Thyroid gland (tissue), 4 donors: ENCODE data around the gene UBE2E2. TPM values are rescaled to one million over a fixed set of nuclear protein-coding genes. Genes with fewer than 3 reads are reported as not detected.
"Not testable (repeated sequence)": the region's sequence is repeated elsewhere in the genome, so short reads cannot be mapped to it uniquely, and the experiment has no call there.

Experiments
- DNase-seq, 2 donors: peaks; one replicate each; pipeline ENCODE4 v3.0.0-alpha.2; 2019
- H3K27ac ChIP-seq, 3 donors: fragments of 200-600 bp; sonication (generic); 1 replicate in 2 of 3; 2 replicates in 1 of 3; pipeline ENCODE4 v1.5.1; 2016 to 2019; ENCODE audit warnings: mild to moderate bottlenecking in 1 of 3, moderate library complexity in 1 of 3
- H3K27me3 ChIP-seq: fragments of 200-600 bp; sonication (generic); one replicate; pipeline ENCODE4 v1.5.1; 2019
- H3K36me3 ChIP-seq, 2 donors: fragments of 200-600 bp; sonication (generic); one replicate each; pipeline ENCODE4 v1.5.1; 2016 to 2019
- H3K4me1 ChIP-seq, 2 donors: fragments of 200-600 bp; sonication (generic); one replicate each; pipeline ENCODE4 v1.5.1; 2017 to 2019
- H3K4me3 ChIP-seq, 3 donors: fragments of 200-600 bp; sonication (generic); replicated peaks in 1 of 3; 1 replicate in 2 of 3; 2 replicates in 1 of 3; pipeline ENCODE4 v1.5.1; 2016; ENCODE audit warnings: mild to moderate bottlenecking in 1 of 3
- H3K9me3 ChIP-seq: fragments of 200-600 bp; sonication (generic); one replicate; pipeline ENCODE4 v1.5.1; 2017
- CTCF ChIP-seq, 6 experiments: fragments of 200-600 bp in 3 of 6; fragments of 450-650 bp in 3 of 6; sonication (generic) in 3 of 6; IDR thresholded peaks; one replicate each; pipeline ENCODE4 v1.5.1; 2016 to 2019; ENCODE audit warnings: antibody characterized with exemption in 6 of 6, mild to moderate bottlenecking in 2 of 6, inconsistent platforms in 1 of 6, moderate library complexity in 1 of 6
- POLR2A ChIP-seq, 2 donors: fragments of 450-650 bp; IDR thresholded peaks; one replicate each; pipeline ENCODE4 v1.6.1; 2017; ENCODE audit warnings: antibody characterized with exemption in 2 of 2, mild to moderate bottlenecking in 2 of 2, moderate library complexity in 1 of 2
- WGBS, 2 donors: methylation state at CpG; one replicate each; pipeline ENCODE4 v1.1.5; 2017; 5-methylcytosine and 5-hydroxymethylcytosine counted together
- intact Hi-C: fragments of 100-400 bp; cut with DNase I; formaldehyde crosslinking; loops from one replicate; pipeline ENCODE4 v1.15.1; 2023
- total RNA-seq, 4 donors: library from RNA; depleted of rRNA; stranded (reverse); fragments of >200 nt; gene quantifications; one replicate each; pipeline ENCODE4 v1.2.3, GENCODE V29; 2016

Gene UBE2E2
- total RNA-seq, 4 donors from 2014 or later = 28.5 to 46.0 (median 38.4) TPM

GRCh38 chr3:23325466-23326065 is 122.4 kb downstream of the UBE2E2 start:
- intact Hi-C loops = no loop called here
- DNase-seq = no peak
- no peak overlapping the region for H3K4me3 ChIP-seq
- no peaks in the 10 kb centered on the region for H3K4me1 ChIP-seq
- H3K27ac ChIP-seq = no peak overlapping the region
- no peak for TF ChIP-seq CTCF (IDR thresholded peaks at IDR 0.05)
- no peak for TF ChIP-seq POLR2A (IDR thresholded peaks at IDR 0.05)
- H3K27me3 ChIP-seq = no peaks in the 10 kb centered on the region
- WGBS, 2 donors = 82 to 87% methylated on average over 4 of the region's 4 CpGs
- no peaks in the 10 kb centered on the region for H3K9me3 ChIP-seq
- H3K36me3 ChIP-seq = no peaks in the 10 kb centered on the region

- TF ChIP-seq CTCF (IDR thresholded peaks at IDR 0.05) (no peak), POLR2A (IDR thresholded peaks at IDR 0.05) (no peak)
- no peak for DNase-seq
- no peak overlapping the region for H3K4me3 ChIP-seq
- intact Hi-C loops = no loop called here
- 89 to 90% methylated on average over 6 of the region's 6 CpGs for WGBS, 2 donors
- H3K27me3 ChIP-seq = no peaks in the 10 kb centered on the region
- H3K9me3 ChIP-seq = no peaks in the 10 kb centered on the region
- no peaks in the 10 kb centered on the region for H3K4me1 ChIP-seq
- no peaks in the 10 kb centered on the region for H3K36me3 ChIP-seq
- no peak overlapping the region for H3K27ac ChIP-seq
These were observed 126.5 kb downstream of the UBE2E2 start for GRCh38 chr3:23329471-23330105.

GRCh38 chr3:23330568-23330967 is 127.4 kb downstream of the UBE2E2 start:
- no peaks in the 10 kb centered on the region for H3K27me3 ChIP-seq
- 66 to 68% methylated on average over 1 of the region's 1 CpG for WGBS, 2 donors
- no peaks in the 10 kb centered on the region for H3K36me3 ChIP-seq
- no peaks in the 10 kb centered on the region for H3K4me1 ChIP-seq
- intact Hi-C loops = no loop called here
- no peak for TF ChIP-seq CTCF (IDR thresholded peaks at IDR 0.05)
- TF ChIP-seq POLR2A (IDR thresholded peaks at IDR 0.05) = no peak
- no peaks in the 10 kb centered on the region for H3K9me3 ChIP-seq
- no peak overlapping the region for H3K27ac ChIP-seq
- DNase-seq = no peak
- no peak overlapping the region for H3K4me3 ChIP-seq

GRCh38 chr3:23331141-23331935 is 128.2 kb downstream of the UBE2E2 start:
- TF ChIP-seq CTCF (IDR thresholded peaks at IDR 0.05) (no peak), POLR2A (IDR thresholded peaks at IDR 0.05) (no peak)
- Histone ChIP-seq H3K36me3 (no peaks in the 10 kb centered on the region), H3K27ac (no peak overlapping the region), H3K27me3 (no peaks in the 10 kb centered on the region), H3K4me3 (no peak overlapping the region), H3K4me1 (no peaks in the 10 kb centered on the region), H3K9me3 (no peaks in the 10 kb centered on the region)
- WGBS, 2 donors = 82 to 88% methylated on average over 1 of the region's 1 CpG
- DNase-seq = no peak
- intact Hi-C loops = no loop called here

- no peaks in the 10 kb centered on the region for H3K9me3 ChIP-seq
- intact Hi-C loops = no loop called here
- no peak overlapping the region for H3K27ac ChIP-seq
- H3K36me3 ChIP-seq = no peaks in the 10 kb centered on the region
- H3K27me3 ChIP-seq = no peaks in the 10 kb centered on the region
- no peak overlapping the region for H3K4me3 ChIP-seq
- no peaks in the 10 kb centered on the region for H3K4me1 ChIP-seq
- no peak for DNase-seq
- TF ChIP-seq POLR2A (IDR thresholded peaks at IDR 0.05) (no peak), CTCF (IDR thresholded peaks at IDR 0.05) (no peak)
- WGBS, 2 donors = 95 to 97% methylated on average over 2 of the region's 2 CpGs
These were observed 130.5 kb downstream of the UBE2E2 start for GRCh38 chr3:23333633-23334032.

- H3K4me1 ChIP-seq, H3K36me3 ChIP-seq, H3K9me3 ChIP-seq, intact Hi-C loops, H3K27me3 ChIP-seq, DNase-seq, H3K4me3 ChIP-seq, H3K27ac ChIP-seq: not testable (repeated sequence)
- WGBS, 2 donors = 90 to 93% methylated on average over 4 of the region's 4 CpGs
These were observed 133.7 kb downstream of the UBE2E2 start for GRCh38 chr3:23336853-23337252.
